Activated CD8-positive, alpha-beta memory T cell treated with anti-CD3 and anti-CD28 coated beads, Interleukin-2, amount 50 U/mL, for 1 hour (primary cell): Measurements from ENCODE around the gene SERPINB11.
"Not testable (repeated sequence)": the region's sequence is repeated elsewhere in the genome, so short reads cannot be mapped to it uniquely, and the experiment has no call there.

Experiments used
- DNase-seq: peaks from one replicate; pipeline ENCODE4 v3.0.0-alpha.2; 2020; ENCODE audit errors: extremely low read depth

SERPINB11 gene

GRCh38 chr18:63725682-63726480 is 23.1 kb downstream of the SERPINB11 start:
- no peak for DNase-seq

GRCh38 chr18:63730773-63731172 is 28.0 kb downstream of the SERPINB11 start:
- DNase-seq, result no peak

GRCh38 chr18:63731215-63731614 is 28.5 kb downstream of the SERPINB11 start:
- no peak for DNase-seq

GRCh38 chr18:63736876-63737275 is 34.1 kb downstream of the SERPINB11 start:
- DNase-seq, result no peak

- DNase-seq, result no peak
Measured at GRCh38 chr18:63741769-63742168, 39.0 kb downstream of the SERPINB11 start.

GRCh38 chr18:63747006-63747405 is 44.2 kb downstream of the SERPINB11 start:
- DNase-seq, result no peak

GRCh38 chr18:63749489-63749888 is 46.7 kb downstream of the SERPINB11 start:
- no peak for DNase-seq

- DNase-seq, result no peak
Measured at GRCh38 chr18:63752636-63753035, 49.9 kb downstream of the SERPINB11 start.

- no peak for DNase-seq
Measured at GRCh38 chr18:63753676-63754075, 50.9 kb downstream of the SERPINB11 start.

GRCh38 chr18:63757541-63757940 is 54.8 kb downstream of the SERPINB11 start:
- DNase-seq, result no peak

GRCh38 chr18:63758615-63759240 is 56.0 kb downstream of the SERPINB11 start:
- no peak for DNase-seq

GRCh38 chr18:63759786-63760185 is 57.0 kb downstream of the SERPINB11 start:
- not testable (repeated sequence) for DNase-seq

GRCh38 chr18:63762518-63762917 is 59.8 kb downstream of the SERPINB11 start:
- no peak for DNase-seq

- DNase-seq, result no peak
Measured at GRCh38 chr18:63763831-63764600, 61.3 kb downstream of the SERPINB11 start.

GRCh38 chr18:63765837-63766236 is 63.1 kb downstream of the SERPINB11 start:
- no peak for DNase-seq
